AG10803 (cell line): ENCODE measurements around the gene CYP2E1.

Source experiments
- DNase-seq: peaks from one replicate; pipeline ENCODE4 v3.0.0; 2010; ENCODE audit warnings: low read depth
- H3K4me3 ChIP-seq: 2 replicates; pipeline ENCODE4 v1.5.1; 2011; ENCODE audit warnings: mild to moderate bottlenecking, low read length, control low read depth
- CTCF ChIP-seq: conservative IDR thresholded peaks from 2 replicates; pipeline ENCODE4 v1.5.1; 2011; ENCODE audit warnings: mild to moderate bottlenecking, low read length, control low read depth, inconsistent platforms

The CYP2E1 gene

GRCh38 chr10:133544506-133544905 is 17.3 kb downstream of the CYP2E1 start:
- H3K4me3 ChIP-seq, result no peak overlapping the region
- TF ChIP-seq CTCF, result no peak
- DNase-seq, result no peak

GRCh38 chr10:133554600-133554999 is 27.4 kb downstream of the CYP2E1 start:
- no peak overlapping the region for H3K4me3 ChIP-seq
- DNase-seq, result no peak
- TF ChIP-seq CTCF, result no peak

- DNase-seq, result no peak
- no peak for TF ChIP-seq CTCF
- H3K4me3 ChIP-seq, result no peak overlapping the region
These were observed 28.4 kb downstream of the CYP2E1 start for GRCh38 chr10:133555521-133555920.

- TF ChIP-seq CTCF, result no peak
- H3K4me3 ChIP-seq, result no peak overlapping the region
- DNase-seq, result no peak
These were observed 30.2 kb downstream of the CYP2E1 start for GRCh38 chr10:133557381-133557780.

GRCh38 chr10:133559216-133559615 is 32.1 kb downstream of the CYP2E1 start:
- no peak overlapping the region for H3K4me3 ChIP-seq
- TF ChIP-seq CTCF, result no peak
- no peak for DNase-seq

GRCh38 chr10:133564816-133565215 is 37.7 kb downstream of the CYP2E1 start:
- TF ChIP-seq CTCF, result no peak
- H3K4me3 ChIP-seq, result no peak overlapping the region
- no peak for DNase-seq

GRCh38 chr10:133565441-133566294 is 38.5 kb downstream of the CYP2E1 start, which contains the start of gene SYCE1:
SYCE1 (minus strand) TSS chr10:133565583; CDS start chr10:133565529, 54 bp downstream.
- no peak within 1 kb of the TSS for H3K4me3 ChIP-seq
- TF ChIP-seq CTCF, result no peak
- peak; percentile 9 for DNase-seq
